Natural killer cell (primary cell): ENCODE measurements around the gene PPDPF. TPM values are rescaled to one million over a fixed set of nuclear protein-coding genes. Genes with fewer than 3 reads are reported as not detected.

Source experiments
- ATAC-seq, 3 donors: fragments of 150-1000 bp in 2 of 3; fragments of 200-7000 bp in 1 of 3; cut with Tn5 transposase; 1 replicate in 1 of 3; 2 replicates in 2 of 3; pipeline ENCODE4 v1.10.0; 2021; ENCODE audit warnings: mild to moderate bottlenecking in 2 of 3, moderate library complexity in 2 of 3
- DNase-seq, 2 donors: peaks; one replicate each; pipeline versions ENCODE4 v3.0.0 to v3.0.0-alpha.2; 2013 to 2021; ENCODE audit warnings: mixed read lengths in 1 of 2
- H3K27ac ChIP-seq: one replicate; pipeline ENCODE4 v1.5.1; 2013; ENCODE audit warnings: mild to moderate bottlenecking, low read length
- H3K27me3 ChIP-seq: one replicate; pipeline ENCODE4 v1.6.1; 2013; ENCODE audit warnings: low read length; ENCODE audit not compliant: control insufficient read depth, insufficient read depth
- H3K36me3 ChIP-seq: one replicate; pipeline ENCODE4 v1.6.1; 2013; ENCODE audit warnings: low read length; ENCODE audit not compliant: control insufficient read depth, insufficient read depth
- H3K4me1 ChIP-seq: one replicate; pipeline ENCODE4 v1.6.1; 2013; ENCODE audit warnings: low read length; ENCODE audit not compliant: control insufficient read depth, insufficient read depth
- H3K4me3 ChIP-seq: one replicate; pipeline ENCODE4 v1.5.1; 2013; ENCODE audit warnings: low read length
- H3K9me3 ChIP-seq: one replicate; pipeline ENCODE4 v1.6.1; 2013; ENCODE audit warnings: low read length; ENCODE audit not compliant: control insufficient read depth, insufficient read depth
- H3K27ac Mint-ChIP-seq, 2 donors: one replicate each; pipeline ENCODE4 v1.8.0; 2022; ENCODE audit warnings: mild to moderate bottlenecking in 2 of 2, mixed read lengths in 2 of 2, moderate library complexity in 1 of 2
- H3K27me3 Mint-ChIP-seq, 2 donors: one replicate each; pipeline ENCODE4 v1.8.0; 2022; ENCODE audit warnings: low read depth in 2 of 2, mixed read lengths in 2 of 2
- H3K36me3 Mint-ChIP-seq: one replicate; pipeline ENCODE4 v1.8.0; 2022; ENCODE audit warnings: mixed read lengths
- H3K4me1 Mint-ChIP-seq, 2 donors: one replicate each; pipeline ENCODE4 v1.8.0; 2022; ENCODE audit warnings: mixed read lengths in 2 of 2
- H3K4me3 Mint-ChIP-seq: one replicate; pipeline ENCODE4 v1.8.0; 2022; ENCODE audit warnings: mild to moderate bottlenecking, moderate library complexity, mixed read lengths
- H3K9me3 Mint-ChIP-seq, 2 donors: one replicate each; pipeline ENCODE4 v1.8.0; 2022; ENCODE audit warnings: mixed read lengths in 2 of 2
- CTCF ChIP-seq: fragments of 200-600 bp; IDR thresholded peaks from one replicate; pipeline ENCODE4 v1.8.0; 2022; ENCODE audit warnings: antibody characterized with exemption
- WGBS: methylation state at CpG from one replicate; pipeline ENCODE4 v1.1.7; 2013; ENCODE audit warnings: missing lambda C conversion rate; ENCODE audit not compliant: insufficient coverage; 5-methylcytosine and 5-hydroxymethylcytosine counted together
- intact Hi-C: fragments of 100-400 bp; cut with micrococcal nuclease; formaldehyde crosslinking; loops from one replicate; pipeline ENCODE4 v1.14.2; 2022
- total RNA-seq, 4 donors: library from RNA; stranded (reverse); fragments of 120-200 nt in 1 of 4; gene quantifications; one replicate each; pipeline versions ENCODE4 v1.2.3 to v1.2.4, GENCODE V29; 2013 to 2022

The PPDPF gene
- total RNA-seq, 3 donors from 2014 or later (not counting 1 experiment from before 2014, with no cell fraction given), result 95.5 to 197 (median 159) TPM

GRCh38 chr20:63483834-63484233 is 36.7 kb upstream of the PPDPF start:
- H3K4me3 ChIP-seq, result no peak overlapping the region
- Mint-ChIP-seq H3K27ac (no peak overlapping the region), H3K9me3 (no peaks in the 10 kb centered on the region), H3K4me3 (no peak overlapping the region), H3K27me3 (peaks cover 12 to 23% of the 10 kb centered on the region in 2 donors), H3K4me1 (no peaks in the 10 kb centered on the region), H3K36me3 (no peaks in the 10 kb centered on the region)
- intact Hi-C loops, result no loop called here
- no peak for DNase-seq
- H3K4me1 ChIP-seq, result no peaks in the 10 kb centered on the region
- no peaks in the 10 kb centered on the region for H3K9me3 ChIP-seq
- H3K27ac ChIP-seq, result no peak overlapping the region
- peaks cover 3% of the 10 kb centered on the region for H3K27me3 ChIP-seq
- no peaks in the 10 kb centered on the region for H3K36me3 ChIP-seq
- 76% methylated on average over 12 of the region's 12 CpGs for WGBS
- TF ChIP-seq CTCF, result no peak
- no peak for ATAC-seq

GRCh38 chr20:63484236-63484635 is 36.3 kb upstream of the PPDPF start:
- no peak for ATAC-seq
- no peak for TF ChIP-seq CTCF
- Mint-ChIP-seq H3K9me3 (no peaks in the 10 kb centered on the region), H3K27ac (no peak overlapping the region), H3K4me1 (no peaks in the 10 kb centered on the region), H3K27me3 (peaks cover 12 to 23% of the 10 kb centered on the region in 2 donors), H3K36me3 (no peaks in the 10 kb centered on the region), H3K4me3 (no peak overlapping the region)
- no peaks in the 10 kb centered on the region for H3K4me1 ChIP-seq
- H3K4me3 ChIP-seq, result no peak overlapping the region
- H3K9me3 ChIP-seq, result no peaks in the 10 kb centered on the region
- intact Hi-C loops, result no loop called here
- H3K27ac ChIP-seq, result no peak overlapping the region
- WGBS, result 49% methylated on average over 17 of the region's 17 CpGs
- H3K36me3 ChIP-seq, result no peaks in the 10 kb centered on the region
- peaks cover 3% of the 10 kb centered on the region for H3K27me3 ChIP-seq
- no peak for DNase-seq

- 77% methylated on average over 18 of the region's 18 CpGs for WGBS
- no peak for DNase-seq
- no peaks in the 10 kb centered on the region for H3K4me1 Mint-ChIP-seq
- H3K9me3 Mint-ChIP-seq, result no peaks in the 10 kb centered on the region
- no peaks in the 10 kb centered on the region for H3K36me3 ChIP-seq
- no peak for ATAC-seq
- H3K27me3 Mint-ChIP-seq, result peaks cover 12 to 23% of the 10 kb centered on the region in 2 donors
- H3K4me1 ChIP-seq, result no peaks in the 10 kb centered on the region
- H3K9me3 ChIP-seq, result no peaks in the 10 kb centered on the region
- H3K36me3 Mint-ChIP-seq, result no peaks in the 10 kb centered on the region
- H3K27ac Mint-ChIP-seq, result no peak overlapping the region
- no peak overlapping the region for H3K27ac ChIP-seq
- intact Hi-C loops, result no loop called here
- H3K4me3 Mint-ChIP-seq, result no peak overlapping the region
- TF ChIP-seq CTCF, result no peak
- H3K27me3 ChIP-seq, result peaks cover 3% of the 10 kb centered on the region
- H3K4me3 ChIP-seq, result no peak overlapping the region
These were observed 35.7 kb upstream of the PPDPF start for GRCh38 chr20:63484651-63485403.
